T-cell (primary cell): ENCODE data around the gene GABARAPL1. TPM values are rescaled to one million over a fixed set of nuclear protein-coding genes. Genes with fewer than 3 reads are reported as not detected.

Source experiments
- ATAC-seq, 4 experiments: fragments of 200-7000 bp in 3 of 4; fragments of 150-1000 bp in 1 of 4; cut with Tn5 transposase; replicated peaks in 1 of 4; 1 replicate in 3 of 4; 2 replicates in 1 of 4; pipeline ENCODE4 v1.10.0; 2021; ENCODE audit warnings: moderate library complexity in 3 of 4, mild to moderate bottlenecking in 2 of 4, moderate number of reproducible peaks in 1 of 4
- CTCF ChIA-PET, 2 donors: fragments of 300-600 bp; sonication (Branson Sonifier 250); formaldehyde crosslinking; loops; one replicate each; lab custom pipeline; 2022; ENCODE audit warnings: antibody characterized with exemption in 2 of 2; lab: Charles Lee
- POLR2A ChIA-PET, 2 donors: fragments of 300-600 bp; sonication (Branson Sonifier 250); formaldehyde crosslinking; loops; one replicate each; lab custom pipeline; 2022; ENCODE audit warnings: antibody characterized with exemption in 2 of 2; lab: Charles Lee
- DNase-seq, 35 experiments: peaks; one replicate each; pipeline versions ENCODE4 v3.0.0 to v3.0.0-alpha.2; 2013 to 2023
- H3K27ac ChIP-seq: one replicate; pipeline ENCODE4 v1.5.1; 2013; ENCODE audit warnings: low read length
- H3K27me3 ChIP-seq, 2 experiments: replicated peaks in 1 of 2; 1 replicate in 1 of 2; 2 replicates in 1 of 2; pipeline versions ENCODE4 v1.6.1 to v1.7.0; 2013; ENCODE audit warnings: low read length in 1 of 2, mixed read lengths in 1 of 2; ENCODE audit not compliant: control insufficient read depth in 2 of 2, insufficient read depth in 2 of 2; ENCODE audit errors: extremely low read depth in 1 of 2
- H3K36me3 ChIP-seq, 2 donors: 1 replicate in 1 of 2; 2 replicates in 1 of 2; pipeline versions ENCODE4 v1.6.1 to v1.7.0; 2013; ENCODE audit warnings: low read length in 1 of 2; ENCODE audit not compliant: control insufficient read depth in 2 of 2, insufficient read depth in 1 of 2; ENCODE audit errors: extremely low read depth in 1 of 2
- H3K4me1 ChIP-seq, 2 experiments: 1 replicate in 1 of 2; 2 replicates in 1 of 2; pipeline versions ENCODE4 v1.6.1 to v1.7.0; 2013; ENCODE audit warnings: low read length in 2 of 2, mixed read lengths in 1 of 2; ENCODE audit not compliant: insufficient read depth in 2 of 2, control insufficient read depth in 1 of 2; ENCODE audit errors: extremely low read depth in 1 of 2
- H3K4me3 ChIP-seq, 2 donors: 1 replicate in 1 of 2; 2 replicates in 1 of 2; pipeline versions ENCODE4 v1.5.1 to v1.7.0; 2013; ENCODE audit warnings: mild to moderate bottlenecking in 2 of 2, low read length in 1 of 2, moderate library complexity in 1 of 2; ENCODE audit not compliant: control insufficient read depth in 1 of 2; ENCODE audit errors: extremely low read depth in 1 of 2
- H3K9me3 ChIP-seq: 2 replicates; pipeline ENCODE4 v1.7.0; 2013
- H3K27ac Mint-ChIP-seq, 2 donors: one replicate each; pipeline ENCODE4 v1.8.0; 2020 to 2021; ENCODE audit warnings: mild to moderate bottlenecking in 2 of 2, mixed read lengths in 2 of 2
- H3K27me3 Mint-ChIP-seq, 2 donors: one replicate each; pipeline ENCODE4 v1.8.0; 2021 to 2022; ENCODE audit warnings: mixed read lengths in 2 of 2
- H3K36me3 Mint-ChIP-seq: one replicate; pipeline ENCODE4 v1.8.0; 2021; ENCODE audit warnings: mixed read lengths
- H3K4me1 Mint-ChIP-seq, 3 donors: one replicate each; pipeline ENCODE4 v1.8.0; 2020 to 2022; ENCODE audit warnings: mixed read lengths in 3 of 3, mild to moderate bottlenecking in 1 of 3
- H3K4me3 Mint-ChIP-seq, 3 donors: one replicate each; pipeline ENCODE4 v1.8.0; 2020 to 2022; ENCODE audit warnings: mild to moderate bottlenecking in 3 of 3, mixed read lengths in 3 of 3, moderate library complexity in 3 of 3
- H3K9me3 Mint-ChIP-seq, 3 donors: one replicate each; pipeline ENCODE4 v1.8.0; 2020 to 2022; ENCODE audit warnings: mixed read lengths in 3 of 3
- WGBS: methylation state at CpG from one replicate; pipeline ENCODE4 v1.1.5; 2013; ENCODE audit warnings: missing lambda C conversion rate; ENCODE audit not compliant: insufficient coverage; 5-methylcytosine and 5-hydroxymethylcytosine counted together
- total RNA-seq, 35 experiments: library from RNA in 6 of 35; stranded (reverse) in 6 of 35; fragments of 120-200 nt in 1 of 35; gene quantifications; one replicate each; pipeline versions ENCODE4 v1.2.1 to v1.2.4 and lab custom pipeline; 2013 to 2026

GABARAPL1 gene
- total RNA-seq, 5 donors from 2014 or later (not counting 1 experiment from before 2014, with no cell fraction given), result 46.7 to 129 (median 53.7) TPM

- ATAC-seq (no peak), DNase-seq (no peak)
- no peak overlapping the region for H3K4me3 Mint-ChIP-seq
- peaks cover 0 to 1% of the 10 kb centered on the region in 2 donors for H3K27me3 Mint-ChIP-seq
- H3K36me3 ChIP-seq, result no peaks in the 10 kb centered on the region
- POLR2A ChIA-PET, result interaction anchor here in 1 of 2 donors (0.6 kb wide), 2 partner anchors 123 to 1968 kb away, joined by 3 to 4 read pairs; no protein-coding TSS in a partner anchor
- H3K4me1 ChIP-seq, result peaks cover 0 to 12% of the 10 kb centered on the region in 2 experiments
- no CpG with 5 or more reads among the region's 1 CpG for WGBS
- H3K4me3 ChIP-seq, result no peak overlapping the region
- no peaks in the 10 kb centered on the region for H3K27me3 ChIP-seq
- no peaks in the 10 kb centered on the region for H3K9me3 ChIP-seq
- no peaks in the 10 kb centered on the region for H3K9me3 Mint-ChIP-seq
- no peaks in the 10 kb centered on the region for H3K36me3 Mint-ChIP-seq
- H3K4me1 Mint-ChIP-seq, result peaks cover 13 to 19% (median 16%) of the 10 kb centered on the region in 3 donors
- H3K27ac Mint-ChIP-seq, result peak overlapping the region in 1 of 2 donors; percentile 27
- no peak overlapping the region for H3K27ac ChIP-seq
- CTCF ChIA-PET, result interaction anchor here (0.5 to 0.6 kb wide), 2 partner anchors 16 to 1825 kb away, joined by 3 read pairs; no protein-coding TSS in a partner anchor
Observed at GRCh38 chr12:10242539-10242938, 29.9 kb downstream of the GABARAPL1 start.

GRCh38 chr12:10243818-10244520 lies 31.3 kb downstream of the GABARAPL1 start:
- CTCF ChIA-PET, result interaction anchor here in 1 of 2 donors (0.6 to 1.0 kb wide), 4 partner anchors 8 to 493 kb away, joined by 3 to 5 read pairs (median 4); no protein-coding TSS in a partner anchor
- Mint-ChIP-seq H3K27me3 (peaks cover 0 to 3% of the 10 kb centered on the region in 2 donors), H3K27ac (peak overlapping the region; percentile 29 to 66), H3K36me3 (no peaks in the 10 kb centered on the region), H3K9me3 (no peaks in the 10 kb centered on the region), H3K4me1 (peaks cover 19 to 21% (median 21%) of the 10 kb centered on the region in 3 donors), H3K4me3 (peak overlapping the region; percentile 42 to 56 (median 52))
- Histone ChIP-seq H3K4me1 (peaks cover 0 to 13% of the 10 kb centered on the region in 2 experiments), H3K36me3 (no peaks in the 10 kb centered on the region), H3K9me3 (no peaks in the 10 kb centered on the region), H3K4me3 (no peak overlapping the region), H3K27ac (peak overlapping the region; percentile 29), H3K27me3 (no peaks in the 10 kb centered on the region)
- POLR2A ChIA-PET, result interaction anchor here in 1 of 2 donors (1.0 kb wide), 1 partner anchor 8 kb away, joined by 3 read pairs; no protein-coding TSS in a partner anchor
- DNase-seq (peak in 3 of 35 experiments; percentile 3 to 56 (median 12)), ATAC-seq (peak in 2 of 4 experiments; percentile 40 to 41)
- WGBS, result 25% methylated on average over 2 of the region's 11 CpGs

DNA sequence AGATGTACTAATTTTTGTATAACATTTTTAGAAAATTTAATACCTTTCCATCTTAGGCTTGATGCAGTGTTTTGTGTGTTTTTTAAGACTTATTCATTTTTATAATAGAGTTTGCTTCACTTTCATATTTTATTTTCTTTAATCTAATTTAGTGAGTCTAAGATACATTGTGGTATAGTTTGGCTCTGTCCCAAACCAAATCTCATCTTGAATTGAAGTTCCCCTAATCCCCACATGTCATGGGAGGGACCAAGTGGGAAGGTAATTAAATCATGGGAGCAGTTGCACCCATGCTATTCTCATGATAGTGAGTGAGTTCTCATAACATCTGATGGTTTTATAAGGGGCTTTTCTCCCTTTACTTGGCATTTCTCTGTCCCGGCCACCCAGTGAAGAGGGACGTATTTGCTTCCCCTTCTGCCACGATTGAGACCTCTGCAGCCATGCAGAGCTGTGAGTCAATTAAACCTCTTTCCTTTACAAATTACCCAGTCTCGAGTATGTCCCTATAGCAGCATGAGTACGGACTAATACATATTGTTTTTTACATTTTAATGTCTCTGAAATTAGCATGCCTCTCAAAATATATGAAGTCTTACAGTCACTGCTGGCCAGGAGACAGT lies 34.9 kb downstream of the GABARAPL1 start:
- H3K27me3 ChIP-seq, result no peaks in the 10 kb centered on the region
- no peak overlapping the region for H3K4me3 Mint-ChIP-seq
- H3K4me3 ChIP-seq, result no peak overlapping the region
- no peak overlapping the region for H3K27ac ChIP-seq
- peaks cover 0 to 21% of the 10 kb centered on the region in 2 experiments for H3K4me1 ChIP-seq
- H3K9me3 ChIP-seq, result no peaks in the 10 kb centered on the region
- H3K36me3 ChIP-seq, result no peaks in the 10 kb centered on the region
- no peak for DNase-seq
- H3K36me3 Mint-ChIP-seq, result no peaks in the 10 kb centered on the region
- no peaks in the 10 kb centered on the region for H3K9me3 Mint-ChIP-seq
- CTCF ChIA-PET, result no interaction called here
- POLR2A ChIA-PET, result no interaction called here
- no peak for ATAC-seq
- 50% methylated on average over 4 of the region's 5 CpGs for WGBS
- peaks cover 0 to 6% of the 10 kb centered on the region in 2 donors for H3K27me3 Mint-ChIP-seq
- peak overlapping the region in 1 of 2 donors; percentile 29 for H3K27ac Mint-ChIP-seq
- H3K4me1 Mint-ChIP-seq, result peaks cover 22 to 29% (median 26%) of the 10 kb centered on the region in 3 donors

GRCh38 chr12:10249690-10250455 lies 37.2 kb downstream of the GABARAPL1 start:
- Histone ChIP-seq H3K4me3 (no peak overlapping the region), H3K9me3 (no peaks in the 10 kb centered on the region), H3K27me3 (no peaks in the 10 kb centered on the region), H3K36me3 (no peaks in the 10 kb centered on the region), H3K27ac (peak overlapping the region; percentile 8), H3K4me1 (peaks cover 0 to 11% of the 10 kb centered on the region in 2 experiments)
- 0% methylated on average over 1 of the region's 8 CpGs for WGBS
- H3K27me3 Mint-ChIP-seq, result peaks cover 0 to 8% of the 10 kb centered on the region in 2 donors
- H3K36me3 Mint-ChIP-seq, result no peaks in the 10 kb centered on the region
- ATAC-seq (peak in 2 of 4 experiments; percentile 36 to 42), DNase-seq (peak in 13 of 35 experiments; percentile 3 to 50 (median 17))
- H3K27ac Mint-ChIP-seq, result peak overlapping the region; percentile 48 to 71
- no peak overlapping the region for H3K4me3 Mint-ChIP-seq
- POLR2A ChIA-PET, result no interaction called here
- H3K9me3 Mint-ChIP-seq, result peaks cover 0 to 2% (median under 1%) of the 10 kb centered on the region in 3 donors
- CTCF ChIA-PET, result interaction anchor here in 1 of 2 donors (0.7 kb wide), 1 partner anchor 476 kb away, joined by 4 read pairs; no protein-coding TSS in a partner anchor
- peaks cover 8 to 18% (median 10%) of the 10 kb centered on the region in 3 donors for H3K4me1 Mint-ChIP-seq

DNA sequence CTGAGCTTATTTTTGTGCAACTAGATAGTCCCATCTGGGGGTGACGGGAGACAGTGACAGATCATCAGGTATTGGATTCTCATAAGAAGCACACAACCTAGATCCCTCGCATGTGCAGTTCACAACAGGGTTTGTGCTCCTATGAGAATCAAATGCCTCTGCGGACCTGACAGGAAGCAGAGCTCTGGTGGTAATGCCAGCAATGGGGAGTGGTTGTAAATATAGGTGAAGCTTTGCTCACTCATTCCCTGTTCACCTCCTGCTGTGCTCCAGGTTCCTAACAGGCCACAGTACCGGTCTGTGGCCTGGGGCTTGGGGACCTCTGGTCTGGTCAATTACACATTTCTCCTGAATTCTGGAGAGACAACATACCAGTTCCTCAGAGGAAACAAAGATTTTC lies 39.0 kb downstream of the GABARAPL1 start:
- WGBS, result 100% methylated on average over 1 of the region's 4 CpGs
- Histone ChIP-seq H3K4me1 (peaks cover 0 to 11% of the 10 kb centered on the region in 2 experiments), H3K36me3 (no peaks in the 10 kb centered on the region), H3K4me3 (no peak overlapping the region), H3K27ac (no peak overlapping the region), H3K27me3 (no peaks in the 10 kb centered on the region), H3K9me3 (peaks cover 3% of the 10 kb centered on the region)
- H3K27ac Mint-ChIP-seq, result no peak overlapping the region
- H3K36me3 Mint-ChIP-seq, result no peaks in the 10 kb centered on the region
- H3K4me1 Mint-ChIP-seq, result peaks cover 8 to 18% (median 10%) of the 10 kb centered on the region in 3 donors
- peaks cover 5 to 16% (median 8%) of the 10 kb centered on the region in 3 donors for H3K9me3 Mint-ChIP-seq
- ChIA-PET CTCF (no interaction called here), POLR2A (interaction anchor here in 1 of 2 donors (0.5 kb wide), 1 partner anchor 38 kb away, joined by 4 read pairs; no protein-coding TSS in a partner anchor)
- peaks cover 0 to 8% of the 10 kb centered on the region in 2 donors for H3K27me3 Mint-ChIP-seq
- no peak for DNase-seq
- H3K4me3 Mint-ChIP-seq, result no peak overlapping the region
- ATAC-seq, result no peak
